GM18520 (cell line): Measurements from ENCODE around the gene QTRT2.

Experiments
- ATAC-seq: cut with Tn5 transposase; IDR thresholded peaks from one replicate; pipeline ENCODE4 v1.9.1; 2021; ENCODE audit not compliant: unreplicated experiment

The QTRT2 gene

DNA sequence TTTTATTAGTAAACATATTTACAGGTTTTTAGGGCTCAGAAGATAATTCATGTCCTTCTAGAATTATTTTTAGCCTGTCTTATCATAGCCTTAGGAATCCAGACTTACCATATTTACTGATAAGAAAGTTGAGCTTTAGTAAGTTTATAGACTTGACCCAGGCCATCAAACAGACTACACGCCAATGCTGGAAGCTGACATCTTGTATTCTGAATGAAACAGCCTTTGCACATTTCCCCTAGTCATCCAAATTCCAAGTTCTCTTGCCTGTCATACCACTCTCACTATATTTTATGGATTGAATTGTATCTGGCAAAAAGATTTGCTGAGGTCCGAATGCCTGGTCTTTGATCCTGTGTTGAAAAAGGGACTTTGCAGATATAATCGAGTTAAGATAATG lies 63.7 kb downstream of the QTRT2 start:
- ATAC-seq = no peak

DNA sequence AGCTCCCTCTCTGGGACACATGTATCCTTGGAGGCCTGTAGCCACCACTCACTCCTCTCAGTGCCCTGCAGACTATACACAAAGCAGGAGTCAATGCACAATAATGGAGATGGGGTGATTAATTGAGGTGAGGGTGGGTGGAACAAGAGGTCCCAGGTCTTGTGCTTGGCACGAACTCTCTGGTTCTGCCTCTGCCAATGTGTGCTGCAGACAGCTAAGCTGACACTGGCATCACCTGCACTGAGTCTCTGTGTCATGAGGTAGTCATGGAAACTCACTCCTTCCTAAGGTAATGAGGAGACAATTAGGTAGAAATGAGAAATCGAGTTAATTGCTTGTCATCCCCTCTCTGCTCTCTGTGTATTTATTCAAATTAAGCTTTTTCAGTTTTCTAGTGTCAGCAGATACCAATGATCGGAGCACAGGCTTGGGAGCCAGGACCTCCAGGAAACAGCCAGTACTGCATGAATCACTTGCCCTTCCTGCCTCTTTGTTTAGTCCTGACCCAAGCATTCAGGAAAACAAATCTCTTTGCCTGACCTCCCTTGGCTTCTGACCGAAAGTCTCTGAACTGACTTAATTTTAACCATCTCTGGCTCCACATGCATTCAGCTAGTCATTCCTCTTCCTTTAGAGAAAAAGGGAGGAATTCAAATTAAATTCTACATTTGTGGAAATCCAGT lies 65.6 kb downstream of the QTRT2 start:
- ATAC-seq = no peak

DNA sequence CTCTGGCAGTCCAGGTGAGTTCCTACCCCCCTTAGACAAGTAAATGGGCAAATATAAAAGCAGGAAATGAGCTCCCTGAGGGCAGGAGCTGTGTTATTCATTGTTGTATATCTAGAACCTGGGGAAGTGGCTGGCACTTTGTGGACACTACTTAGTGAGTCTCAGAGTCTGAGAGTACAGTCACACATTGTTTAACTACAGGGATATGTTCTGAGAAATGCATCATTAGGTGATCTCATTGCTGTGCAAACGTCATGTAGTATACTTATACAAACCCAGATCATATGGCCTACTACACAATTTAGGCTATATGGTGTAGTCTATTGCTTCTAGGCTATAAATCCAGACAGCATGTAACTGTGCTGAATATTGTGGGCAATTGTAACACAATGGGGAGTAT lies 69.9 kb downstream of the QTRT2 start:
- ATAC-seq = no peak

DNA sequence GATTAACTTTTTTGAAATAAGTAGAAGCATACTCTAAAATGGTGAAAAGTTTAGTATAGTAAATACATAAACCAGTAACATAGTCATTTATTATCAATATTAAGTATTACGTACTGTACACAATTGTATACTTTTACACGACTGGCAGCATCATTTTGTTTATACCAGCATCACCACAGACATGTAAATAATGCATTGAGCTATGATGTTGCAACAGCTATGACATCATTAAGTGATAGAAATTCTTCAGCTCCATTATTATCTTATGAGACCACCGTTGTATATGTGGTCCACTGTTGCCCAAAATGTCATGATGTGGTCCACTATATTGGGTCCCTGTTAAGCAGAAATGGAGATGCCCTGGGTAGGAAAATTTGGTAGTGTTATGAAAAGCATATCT lies 71.0 kb downstream of the QTRT2 start:
- no peak for ATAC-seq

DNA sequence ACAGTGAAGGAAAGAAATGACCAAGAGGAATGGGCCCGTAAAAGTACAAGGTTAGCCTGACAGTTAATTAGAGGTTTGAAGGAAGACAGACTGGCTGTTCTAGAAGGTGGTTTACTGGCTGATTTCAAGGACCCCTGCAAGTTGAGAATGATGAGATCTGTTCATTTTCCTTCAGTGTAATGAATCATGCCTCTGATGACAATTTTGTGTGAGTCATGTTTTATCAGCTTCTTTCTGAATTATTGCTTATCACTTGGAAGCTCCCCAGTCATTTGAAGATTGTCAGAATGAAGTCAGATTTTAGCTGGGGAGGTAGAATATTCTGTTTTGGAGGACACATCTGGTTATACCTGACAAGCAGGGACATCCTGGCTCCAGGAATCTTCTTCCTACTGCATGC lies 71.7 kb downstream of the QTRT2 start:
- no peak for ATAC-seq

DNA sequence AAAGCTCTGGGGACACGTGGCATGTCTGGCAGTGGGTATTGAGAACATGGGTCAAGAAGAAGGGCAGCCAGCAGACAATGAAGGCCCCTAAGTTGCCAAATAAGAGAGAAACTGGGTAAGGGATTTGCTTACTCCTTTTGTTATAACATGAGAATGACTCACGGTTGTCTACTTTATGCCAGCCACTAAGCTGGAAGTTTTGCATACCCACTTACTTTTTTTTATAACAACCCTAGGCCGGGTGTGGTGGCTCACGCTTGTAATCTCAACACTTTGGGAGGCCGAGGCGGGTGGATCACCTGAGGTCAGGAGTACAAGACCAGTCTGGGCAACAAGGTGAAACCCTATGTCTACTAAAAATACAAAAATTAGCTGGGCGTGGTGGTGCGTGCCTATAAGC lies 72.3 kb downstream of the QTRT2 start:
- ATAC-seq = no peak

DNA sequence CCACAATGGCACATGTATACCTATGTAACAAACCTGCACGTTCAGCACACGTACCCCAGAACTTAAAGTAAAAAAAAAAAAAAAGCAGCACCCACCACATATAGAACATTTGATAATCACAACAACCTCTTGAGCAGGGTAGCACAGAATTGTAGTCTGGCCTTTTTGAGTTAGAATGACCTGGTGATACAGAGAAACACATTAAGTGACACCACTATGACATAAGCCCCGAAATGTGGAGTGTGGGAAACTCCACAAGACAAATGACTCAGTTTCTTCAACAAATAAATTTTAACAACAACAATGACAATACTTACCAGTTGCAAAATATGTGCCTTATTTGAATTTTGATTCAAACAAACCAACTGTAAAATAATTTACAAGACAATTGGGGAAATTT lies 76.0 kb downstream of the QTRT2 start:
- ATAC-seq = no peak

DNA sequence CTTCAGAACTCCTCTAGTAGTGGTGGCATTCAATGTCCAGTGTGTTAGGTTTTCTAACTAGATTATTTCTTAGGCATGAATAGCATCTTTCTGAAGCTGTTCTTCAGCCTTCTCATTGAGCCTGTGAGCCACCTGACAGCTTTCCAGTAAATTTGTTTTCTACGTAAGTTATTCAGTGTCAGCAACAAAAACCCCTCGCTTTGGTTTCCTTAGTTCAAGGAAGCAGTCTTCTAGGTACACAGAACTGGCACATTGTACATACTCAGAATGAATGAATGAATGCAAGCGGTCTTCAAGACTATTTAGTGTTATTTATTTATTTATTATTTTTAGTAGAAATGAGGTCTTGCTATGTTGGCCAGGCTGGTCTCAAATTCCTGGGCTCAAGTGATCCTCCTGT lies 77.4 kb downstream of the QTRT2 start:
- ATAC-seq = no peak
